ENCODE results near the gene TIE1.

The TIE1 gene

DNA sequence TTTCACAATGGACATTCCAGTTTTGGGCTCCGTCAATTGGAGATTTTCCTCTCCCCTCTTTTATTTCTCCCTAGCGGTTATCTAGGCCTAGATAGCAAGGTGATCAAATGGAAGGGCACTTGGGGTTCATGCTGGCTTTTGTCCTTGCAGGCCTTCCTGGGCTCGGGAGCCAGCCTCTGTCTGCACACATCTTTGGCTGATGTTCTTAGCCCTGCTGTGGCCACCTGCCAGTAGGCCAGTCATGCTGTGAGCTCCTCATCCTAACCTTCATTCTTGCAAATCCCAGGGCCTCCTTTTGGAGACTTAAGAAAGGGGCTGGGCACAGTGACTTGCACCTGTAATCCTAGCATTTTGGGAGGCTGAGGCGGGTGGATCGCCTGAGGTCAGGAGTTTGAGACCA is 13.5 kb downstream of the TIE1 start:
- no peak overlapping the region for H3K27ac ChIP-seq
- TF ChIP-seq ZFX (IDR thresholded peaks at IDR 0.05) = no peak
- TF ChIP-seq, protein P1, sequence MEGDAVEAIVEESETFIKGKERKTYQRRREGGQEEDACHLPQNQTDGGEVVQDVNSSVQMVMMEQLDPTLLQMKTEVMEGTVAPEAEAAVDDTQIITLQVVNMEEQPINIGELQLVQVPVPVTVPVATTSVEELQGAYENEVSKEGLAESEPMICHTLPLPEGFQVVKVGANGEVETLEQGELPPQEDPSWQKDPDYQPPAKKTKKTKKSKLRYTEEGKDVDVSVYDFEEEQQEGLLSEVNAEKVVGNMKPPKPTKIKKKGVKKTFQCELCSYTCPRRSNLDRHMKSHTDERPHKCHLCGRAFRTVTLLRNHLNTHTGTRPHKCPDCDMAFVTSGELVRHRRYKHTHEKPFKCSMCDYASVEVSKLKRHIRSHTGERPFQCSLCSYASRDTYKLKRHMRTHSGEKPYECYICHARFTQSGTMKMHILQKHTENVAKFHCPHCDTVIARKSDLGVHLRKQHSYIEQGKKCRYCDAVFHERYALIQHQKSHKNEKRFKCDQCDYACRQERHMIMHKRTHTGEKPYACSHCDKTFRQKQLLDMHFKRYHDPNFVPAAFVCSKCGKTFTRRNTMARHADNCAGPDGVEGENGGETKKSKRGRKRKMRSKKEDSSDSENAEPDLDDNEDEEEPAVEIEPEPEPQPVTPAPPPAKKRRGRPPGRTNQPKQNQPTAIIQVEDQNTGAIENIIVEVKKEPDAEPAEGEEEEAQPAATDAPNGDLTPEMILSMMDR (conservative IDR thresholded peaks at IDR 0.05) = no peak

DNA sequence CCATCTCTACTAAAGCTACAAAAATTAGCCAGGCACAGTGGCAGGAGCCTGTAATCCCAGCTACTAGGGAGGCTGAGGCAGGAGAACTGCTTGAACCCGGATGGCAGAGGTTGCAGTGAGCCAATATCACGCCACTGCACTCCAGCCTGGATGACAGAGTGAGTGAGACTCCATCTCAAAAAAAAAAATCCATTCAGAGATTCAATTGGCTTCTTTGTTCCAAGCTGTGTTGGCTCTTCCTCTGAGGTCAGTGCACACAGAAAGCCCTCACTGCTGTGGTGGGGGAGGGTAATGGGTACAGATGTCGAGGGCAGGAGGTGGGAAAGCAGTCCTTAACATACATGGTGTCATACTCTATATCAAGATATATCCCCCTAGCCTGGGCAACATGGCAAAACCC is 14.7 kb downstream of the TIE1 start:
- H3K27ac ChIP-seq = no peak overlapping the region
- TF ChIP-seq ZFX (IDR thresholded peaks at IDR 0.05) = no peak
- TF ChIP-seq, protein P1 (conservative IDR thresholded peaks at IDR 0.05) = no peak

DNA sequence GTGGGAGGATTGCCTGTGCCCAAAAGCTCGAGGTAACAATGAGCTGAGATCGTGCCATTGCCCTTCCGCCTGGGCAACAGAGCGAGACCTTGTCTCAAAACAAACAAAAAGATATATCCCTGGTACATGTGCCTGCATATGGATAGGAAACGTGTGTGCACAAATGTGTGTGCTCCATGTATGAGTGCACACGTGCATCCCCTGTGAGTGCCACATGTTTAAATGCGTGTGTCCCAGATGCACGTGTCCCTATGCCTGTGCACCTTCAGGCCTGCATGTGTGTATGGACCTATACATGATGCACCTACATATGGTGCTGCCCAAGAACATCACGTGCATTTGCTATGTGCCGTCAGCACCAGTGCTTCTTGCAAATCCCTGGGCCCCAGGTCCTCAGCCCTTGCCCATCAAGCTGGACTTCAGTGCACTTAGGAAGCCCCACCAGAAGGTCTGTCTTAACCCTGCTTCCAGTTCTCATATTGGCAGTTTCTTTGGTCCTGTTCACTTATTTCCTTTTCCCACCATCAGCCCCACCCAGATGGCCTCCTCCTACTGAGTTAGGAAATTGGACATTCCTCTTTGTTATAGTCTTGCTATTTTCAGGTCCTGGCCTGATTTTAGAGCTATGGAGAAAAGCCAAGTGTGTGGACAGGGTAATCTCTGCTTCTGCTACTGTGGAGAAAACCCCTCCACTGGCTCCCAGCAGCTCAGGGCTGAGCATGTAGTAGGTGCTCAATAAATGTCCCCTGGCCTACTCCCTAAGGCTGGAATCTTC is 15.4 kb downstream of the TIE1 start:
- no peak for TF ChIP-seq ZFX (IDR thresholded peaks at IDR 0.05)
- TF ChIP-seq, protein P1 (conservative IDR thresholded peaks at IDR 0.05) = no peak
- no peak overlapping the region for H3K27ac ChIP-seq

DNA sequence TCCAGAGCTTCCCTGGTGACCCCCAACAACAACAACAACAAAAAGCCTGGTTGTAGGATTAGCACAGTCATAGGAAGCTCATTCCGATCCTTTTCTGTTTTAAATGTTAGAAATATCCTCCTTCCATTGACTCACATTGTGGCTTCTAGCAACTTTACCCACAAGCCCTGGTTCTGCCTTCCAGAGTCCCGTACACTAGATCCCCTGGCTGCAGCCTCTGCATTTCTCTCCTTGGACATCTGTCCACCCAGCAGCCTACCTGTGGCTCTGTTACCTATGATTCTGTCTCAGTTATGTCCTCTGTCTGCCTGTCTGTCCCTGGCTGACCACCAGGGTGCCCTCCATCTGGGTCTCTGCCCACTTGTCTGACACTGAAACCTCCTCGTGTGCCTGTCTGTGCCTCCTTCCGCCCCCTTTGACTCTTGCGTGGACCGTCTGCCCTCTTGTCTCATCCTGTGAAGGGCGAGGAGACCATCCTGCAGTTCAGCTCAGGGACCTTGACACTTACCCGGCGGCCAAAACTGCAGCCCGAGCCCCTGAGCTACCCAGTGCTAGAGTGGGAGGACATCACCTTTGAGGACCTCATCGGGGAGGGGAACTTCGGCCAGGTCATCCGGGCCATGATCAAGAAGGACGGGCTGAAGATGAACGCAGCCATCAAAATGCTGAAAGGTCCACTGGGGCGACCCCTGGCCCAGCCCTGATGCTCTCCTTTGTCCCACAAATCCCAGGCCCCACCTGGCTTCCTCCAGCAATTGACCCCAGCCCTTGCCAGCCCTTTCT is 16.1 kb downstream of the TIE1 start:
- TF ChIP-seq ZFX (IDR thresholded peaks at IDR 0.05) = no peak
- TF ChIP-seq, protein P1 (conservative IDR thresholded peaks at IDR 0.05) = no peak; the same call in 1 of the 2 replicates
- H3K27ac ChIP-seq = no peak overlapping the region

DNA sequence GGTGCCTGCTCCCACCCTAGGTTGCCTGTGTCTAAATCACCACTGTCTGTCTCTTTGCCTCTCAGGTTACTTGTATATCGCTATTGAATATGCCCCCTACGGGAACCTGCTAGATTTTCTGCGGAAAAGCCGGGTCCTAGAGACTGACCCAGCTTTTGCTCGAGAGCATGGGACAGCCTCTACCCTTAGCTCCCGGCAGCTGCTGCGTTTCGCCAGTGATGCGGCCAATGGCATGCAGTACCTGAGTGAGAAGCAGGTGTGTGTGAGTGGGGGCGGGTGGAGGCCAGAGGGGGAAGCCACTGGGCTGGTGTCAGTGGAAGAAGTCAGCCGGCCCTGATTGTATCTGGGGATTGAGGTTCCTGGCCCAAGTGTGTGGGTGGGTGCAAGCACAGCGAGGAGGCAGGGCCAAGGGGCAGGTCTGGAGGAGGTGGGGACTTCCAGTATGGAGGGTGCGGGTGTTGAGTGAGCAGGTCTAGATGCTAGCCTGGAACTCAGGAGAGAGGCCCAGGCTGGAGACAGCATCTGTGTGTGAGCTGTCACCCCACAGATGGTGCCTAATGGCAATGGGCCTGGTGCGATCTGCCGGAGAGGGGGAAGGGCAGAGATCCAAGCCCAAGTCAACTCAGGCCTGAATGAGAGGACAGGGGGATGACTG is 17.2 kb downstream of the TIE1 start:
- H3K27ac ChIP-seq = no peak overlapping the region
- TF ChIP-seq, protein P1 (conservative IDR thresholded peaks at IDR 0.05) = no peak
- no peak for TF ChIP-seq ZFX (IDR thresholded peaks at IDR 0.05)

DNA sequence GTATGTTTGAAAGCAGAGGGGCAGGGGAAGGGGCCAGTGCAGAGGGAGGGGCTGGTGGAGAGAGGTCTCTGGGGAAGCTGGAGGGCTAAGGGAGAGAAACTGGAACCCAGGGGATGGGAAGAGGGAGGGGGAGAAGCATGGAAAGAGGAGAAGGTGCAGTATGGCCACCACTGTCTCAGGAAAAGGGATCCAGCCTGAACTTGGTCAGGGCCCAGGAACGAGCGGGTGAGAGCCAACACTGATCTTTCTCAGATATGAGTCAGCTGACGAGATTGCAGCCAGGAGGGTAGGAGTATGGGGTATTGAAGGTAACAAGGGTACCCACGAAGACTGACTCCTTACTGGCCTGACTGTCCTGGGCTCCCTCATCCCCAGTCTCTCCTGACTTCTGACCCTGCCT is 18.0 kb downstream of the TIE1 start:
- TF ChIP-seq ZFX (IDR thresholded peaks at IDR 0.05) = no peak
- TF ChIP-seq, protein P1 (conservative IDR thresholded peaks at IDR 0.05) = no peak
- no peak overlapping the region for H3K27ac ChIP-seq

DNA sequence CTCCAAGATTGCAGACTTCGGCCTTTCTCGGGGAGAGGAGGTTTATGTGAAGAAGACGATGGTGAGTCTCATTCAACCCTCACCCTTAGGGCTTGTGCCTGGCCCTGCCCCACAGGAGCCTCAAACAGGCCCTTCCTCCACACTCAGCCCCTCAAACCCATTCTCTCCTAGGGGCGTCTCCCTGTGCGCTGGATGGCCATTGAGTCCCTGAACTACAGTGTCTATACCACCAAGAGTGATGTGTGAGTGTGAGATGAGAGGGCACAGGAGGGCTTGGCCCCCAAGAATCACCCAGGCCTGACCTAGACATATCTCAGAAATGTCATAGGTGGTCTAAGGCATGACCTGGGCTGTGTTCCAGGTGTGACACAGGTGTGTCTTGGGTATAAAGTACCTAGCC is 18.5 kb downstream of the TIE1 start:
- no peak overlapping the region for H3K27ac ChIP-seq
- TF ChIP-seq ZFX (IDR thresholded peaks at IDR 0.05) = no peak
- TF ChIP-seq, protein P1 (conservative IDR thresholded peaks at IDR 0.05) = no peak

All from C4-2B (cell line).